WTC11 (cell line): ENCODE results near the gene TGM1.

Experiments
- ATF1 ChIP-seq: sonication (generic); formaldehyde crosslinking; IDR thresholded peaks from 2 replicates; pipeline ENCODE4 v1.8.1; 2023; ENCODE audit warnings: mild to moderate bottlenecking, moderate library complexity, missing genetic modification reagents
- CTCF ChIP-seq: fragments of 200-600 bp; IDR thresholded peaks from 2 replicates; pipeline ENCODE4 v1.8.0; 2022; ENCODE audit warnings: antibody characterized with exemption
- NFATC4 ChIP-seq: fragments of 250-450 bp; sonication (Bioruptor Pico); IDR thresholded peaks from 2 replicates; pipeline ENCODE4 v1.9.0; 2021; ENCODE audit warnings: mild to moderate bottlenecking
- NFE2L1 ChIP-seq: sonication (generic); formaldehyde crosslinking; IDR thresholded peaks from 2 replicates; pipeline ENCODE4 v1.8.1; 2023; ENCODE audit warnings: missing genetic modification reagents
- NFYB ChIP-seq: sonication (generic); formaldehyde crosslinking; conservative IDR thresholded peaks from 2 replicates; pipeline ENCODE4 v1.8.0; 2022; ENCODE audit warnings: low read depth, missing genetic modification reagents
- NR3C1 ChIP-seq: sonication (generic); formaldehyde crosslinking; conservative IDR thresholded peaks from 2 replicates; pipeline ENCODE4 v1.8.1; 2023; ENCODE audit warnings: low read depth, mild to moderate bottlenecking, missing genetic modification reagents
- TCF7 ChIP-seq: sonication (generic); formaldehyde crosslinking; IDR thresholded peaks from 2 replicates; pipeline ENCODE4 v1.8.0; 2022; ENCODE audit warnings: mild to moderate bottlenecking, low read depth, missing genetic modification reagents, moderate library complexity
- ZNF121 ChIP-seq: sonication (generic); formaldehyde crosslinking; IDR thresholded peaks from 2 replicates; pipeline ENCODE4 v1.8.0; 2023; ENCODE audit warnings: missing genetic modification reagents
- ZNF138 ChIP-seq: sonication (generic); formaldehyde crosslinking; conservative IDR thresholded peaks from 2 replicates; pipeline ENCODE4 v1.8.1; 2022; ENCODE audit warnings: mild to moderate bottlenecking, moderate library complexity, missing genetic modification reagents
- ZNF232 ChIP-seq: sonication (generic); formaldehyde crosslinking; IDR thresholded peaks from 2 replicates; pipeline ENCODE4 v1.8.0; 2022; ENCODE audit warnings: mild to moderate bottlenecking, missing genetic modification reagents
- TF ChIP-seq, protein P1 (sequence below): sonication (generic); formaldehyde crosslinking; IDR thresholded peaks from 2 replicates; pipeline ENCODE4 v1.8.1; 2022; ENCODE audit warnings: missing genetic modification reagents, borderline replicate concordance
- TF ChIP-seq, protein P2 (sequence below): sonication (generic); formaldehyde crosslinking; IDR thresholded peaks from 2 replicates; pipeline ENCODE4 v1.8.0; 2022; ENCODE audit warnings: mild to moderate bottlenecking, missing genetic modification reagents
- TF ChIP-seq, protein P3 (sequence below): sonication (generic); formaldehyde crosslinking; IDR thresholded peaks from 2 replicates; pipeline ENCODE4 v1.8.1; 2023; ENCODE audit warnings: mild to moderate bottlenecking, missing genetic modification reagents, moderate library complexity

DNA sequence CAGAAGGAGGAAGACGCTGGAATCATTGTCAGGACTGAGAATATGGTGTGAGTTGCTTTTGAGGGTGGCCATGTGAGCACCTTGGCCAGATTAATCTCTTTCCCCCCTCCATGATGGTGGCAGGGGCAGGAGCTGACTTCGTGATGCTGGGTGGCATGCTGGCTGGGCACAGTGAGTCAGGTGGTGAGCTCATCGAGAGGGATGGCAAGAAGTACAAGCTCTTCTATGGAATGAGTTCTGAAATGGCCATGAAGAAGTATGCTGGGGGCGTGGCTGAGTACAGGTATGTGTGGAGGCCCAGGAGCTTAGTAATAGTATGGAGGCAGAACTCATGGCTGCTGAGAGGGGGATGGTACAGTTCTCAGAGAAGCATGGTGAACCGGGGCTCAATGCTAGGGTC is 24.9 kb downstream of the TGM1 start:
- TF ChIP-seq ZNF121 (CRISPR knock-in tag) (no peak), NFE2L1 (CRISPR knock-in tag) (no peak), CTCF (no peak), ZNF138 (CRISPR knock-in tag) (no peak), ATF1 (CRISPR knock-in tag) (no peak), NFYB (no peak), ZNF232 (CRISPR knock-in tag) (no peak), NR3C1 (CRISPR knock-in tag) (no peak), NFATC4 (CRISPR knock-in tag) (no peak), TCF7 (CRISPR knock-in tag) (no peak)
- TF ChIP-seq, protein P1, sequence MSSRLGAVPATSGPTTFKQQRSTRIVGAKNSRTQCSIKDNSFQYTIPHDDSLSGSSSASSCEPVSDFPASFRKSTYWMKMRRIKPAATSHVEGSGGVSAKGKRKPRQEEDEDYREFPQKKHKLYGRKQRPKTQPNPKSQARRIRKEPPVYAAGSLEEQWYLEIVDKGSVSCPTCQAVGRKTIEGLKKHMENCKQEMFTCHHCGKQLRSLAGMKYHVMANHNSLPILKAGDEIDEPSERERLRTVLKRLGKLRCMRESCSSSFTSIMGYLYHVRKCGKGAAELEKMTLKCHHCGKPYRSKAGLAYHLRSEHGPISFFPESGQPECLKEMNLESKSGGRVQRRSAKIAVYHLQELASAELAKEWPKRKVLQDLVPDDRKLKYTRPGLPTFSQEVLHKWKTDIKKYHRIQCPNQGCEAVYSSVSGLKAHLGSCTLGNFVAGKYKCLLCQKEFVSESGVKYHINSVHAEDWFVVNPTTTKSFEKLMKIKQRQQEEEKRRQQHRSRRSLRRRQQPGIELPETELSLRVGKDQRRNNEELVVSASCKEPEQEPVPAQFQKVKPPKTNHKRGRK (CRISPR knock-in tag), result no peak
- TF ChIP-seq, protein P2, sequence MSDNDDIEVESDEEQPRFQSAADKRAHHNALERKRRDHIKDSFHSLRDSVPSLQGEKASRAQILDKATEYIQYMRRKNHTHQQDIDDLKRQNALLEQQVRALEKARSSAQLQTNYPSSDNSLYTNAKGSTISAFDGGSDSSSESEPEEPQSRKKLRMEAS (CRISPR knock-in tag), result no peak
- TF ChIP-seq, protein P3, sequence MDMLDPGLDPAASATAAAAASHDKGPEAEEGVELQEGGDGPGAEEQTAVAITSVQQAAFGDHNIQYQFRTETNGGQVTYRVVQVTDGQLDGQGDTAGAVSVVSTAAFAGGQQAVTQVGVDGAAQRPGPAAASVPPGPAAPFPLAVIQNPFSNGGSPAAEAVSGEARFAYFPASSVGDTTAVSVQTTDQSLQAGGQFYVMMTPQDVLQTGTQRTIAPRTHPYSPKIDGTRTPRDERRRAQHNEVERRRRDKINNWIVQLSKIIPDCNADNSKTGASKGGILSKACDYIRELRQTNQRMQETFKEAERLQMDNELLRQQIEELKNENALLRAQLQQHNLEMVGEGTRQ (CRISPR knock-in tag), result no peak
